ENCODE measurements around the gene ARL2BP.

DNA sequence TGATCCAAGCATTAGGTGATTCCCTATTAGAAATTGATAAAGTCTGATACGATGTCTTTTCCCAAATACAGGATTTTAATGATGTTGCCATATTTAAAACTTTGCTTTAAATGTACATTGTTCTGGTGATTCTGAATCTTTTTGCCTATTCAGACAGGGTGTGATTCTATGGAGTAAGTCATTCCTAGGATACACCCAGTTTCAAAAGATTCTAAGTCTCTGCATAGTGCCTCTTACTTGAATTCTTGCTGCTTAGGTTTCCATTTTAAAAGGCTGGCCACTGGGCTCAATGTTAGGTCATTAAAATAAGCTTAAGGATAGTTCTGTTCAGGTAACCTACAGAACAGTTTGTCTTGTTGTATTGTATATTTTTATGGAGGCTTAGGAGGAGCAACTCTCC lies 22.0 kb upstream of the ARL2BP start:
- TF ChIP-seq, protein P1, sequence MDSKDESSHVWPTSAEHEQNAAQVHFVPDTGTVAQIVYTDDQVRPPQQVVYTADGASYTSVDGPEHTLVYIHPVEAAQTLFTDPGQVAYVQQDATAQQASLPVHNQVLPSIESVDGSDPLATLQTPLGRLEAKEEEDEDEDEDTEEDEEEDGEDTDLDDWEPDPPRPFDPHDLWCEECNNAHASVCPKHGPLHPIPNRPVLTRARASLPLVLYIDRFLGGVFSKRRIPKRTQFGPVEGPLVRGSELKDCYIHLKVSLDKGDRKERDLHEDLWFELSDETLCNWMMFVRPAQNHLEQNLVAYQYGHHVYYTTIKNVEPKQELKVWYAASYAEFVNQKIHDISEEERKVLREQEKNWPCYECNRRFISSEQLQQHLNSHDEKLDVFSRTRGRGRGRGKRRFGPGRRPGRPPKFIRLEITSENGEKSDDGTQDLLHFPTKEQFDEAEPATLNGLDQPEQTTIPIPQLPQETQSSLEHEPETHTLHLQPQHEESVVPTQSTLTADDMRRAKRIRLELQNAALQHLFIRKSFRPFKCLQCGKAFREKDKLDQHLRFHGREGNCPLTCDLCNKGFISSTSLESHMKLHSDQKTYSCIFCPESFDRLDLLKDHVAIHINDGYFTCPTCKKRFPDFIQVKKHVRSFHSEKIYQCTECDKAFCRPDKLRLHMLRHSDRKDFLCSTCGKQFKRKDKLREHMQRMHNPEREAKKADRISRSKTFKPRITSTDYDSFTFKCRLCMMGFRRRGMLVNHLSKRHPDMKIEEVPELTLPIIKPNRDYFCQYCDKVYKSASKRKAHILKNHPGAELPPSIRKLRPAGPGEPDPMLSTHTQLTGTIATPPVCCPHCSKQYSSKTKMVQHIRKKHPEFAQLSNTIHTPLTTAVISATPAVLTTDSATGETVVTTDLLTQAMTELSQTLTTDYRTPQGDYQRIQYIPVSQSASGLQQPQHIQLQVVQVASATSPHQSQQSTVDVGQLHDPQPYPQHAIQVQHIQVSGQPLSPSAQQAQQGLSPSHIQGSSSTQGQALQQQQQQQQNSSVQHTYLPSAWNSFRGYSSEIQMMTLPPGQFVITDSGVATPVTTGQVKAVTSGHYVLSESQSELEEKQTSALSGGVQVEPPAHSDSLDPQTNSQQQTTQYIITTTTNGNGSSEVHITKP (IDR thresholded peaks at IDR 0.05; ENCODE audit: partially characterized antibody), result no peak
- TF ChIP-seq POLR2A (conservative IDR thresholded peaks at IDR 0.05), result no peak
- no peak for TF ChIP-seq YBX1 (IDR thresholded peaks at IDR 0.05)
- TF ChIP-seq PHF20 (IDR thresholded peaks at IDR 0.05; ENCODE audit: partially characterized antibody), result no peak
- no peak for TF ChIP-seq CTCF (IDR thresholded peaks at IDR 0.05 in 2 of 3, conservative IDR thresholded peaks at IDR 0.05 in 1 of 3; ENCODE audit: insufficient read depth in 2 of 3, low read depth in 1 of 3, low read length in 3 of 3)
- TF ChIP-seq TCF7L2 (IDR thresholded peaks at IDR 0.05; ENCODE audit: low read depth, low read length), result no peak
- no peak for TF ChIP-seq PKNOX1 (IDR thresholded peaks at IDR 0.05)
- no peak for TF ChIP-seq ZNF23 (CRISPR knock-in tag; IDR thresholded peaks at IDR 0.05)
- TF ChIP-seq BDP1 (IDR thresholded peaks at IDR 0.05; ENCODE audit: insufficient read depth, insufficient read length), result no peak
- TF ChIP-seq SIN3A (IDR thresholded peaks at IDR 0.05; ENCODE audit: borderline replicate concordance in 2 of 2, control insufficient read depth in 1 of 2, low read depth in 2 of 2, low read length in 2 of 2), result no peak
- TF ChIP-seq PHTF2 (CRISPR knock-in tag; IDR thresholded peaks at IDR 0.05), result no peak
- no peak for TF ChIP-seq PHF8 (IDR thresholded peaks at IDR 0.05; ENCODE audit: borderline replicate concordance, low read length)

All from K562 (cell line).